Tibial artery (tissue), 4 donors: Measurements from ENCODE around the gene CMTR1.

Source experiments
- DNase-seq, 2 donors: peaks; one replicate each; pipeline ENCODE4 v3.0.0-alpha.2; 2019
- H3K27ac ChIP-seq, 2 donors: fragments of 200-600 bp; sonication (generic) in 1 of 2; 1 replicate in 1 of 2; 2 replicates in 1 of 2; pipeline ENCODE4 v1.5.1; 2018 to 2019; ENCODE audit warnings: mild to moderate bottlenecking in 1 of 2
- H3K27me3 ChIP-seq, 2 donors: fragments of 200-600 bp; sonication (generic) in 1 of 2; one replicate each; pipeline versions ENCODE4 v1.5.1 to v1.6.0; 2016 to 2019
- H3K36me3 ChIP-seq, 3 donors: fragments of 200-600 bp; sonication (generic) in 2 of 3; one replicate each; pipeline ENCODE4 v1.5.1; 2016 to 2019; ENCODE audit warnings: mild to moderate bottlenecking in 2 of 3
- H3K4me1 ChIP-seq, 4 donors: fragments of 200-600 bp; sonication (generic) in 2 of 4; 1 replicate in 3 of 4; 2 replicates in 1 of 4; pipeline ENCODE4 v1.5.1; 2016 to 2019
- H3K4me3 ChIP-seq, 2 donors: fragments of 200-600 bp; sonication (generic) in 1 of 2; 1 replicate in 1 of 2; 2 replicates in 1 of 2; pipeline ENCODE4 v1.5.1; 2018 to 2019; ENCODE audit warnings: mild to moderate bottlenecking in 2 of 2
- H3K9me3 ChIP-seq, 3 donors: fragments of 200-600 bp; sonication (generic) in 1 of 3; one replicate each; pipeline ENCODE4 v1.5.1; 2016 to 2019
- intact Hi-C: fragments of 100-400 bp; cut with DNase I; formaldehyde crosslinking; loops from one replicate; pipeline ENCODE4 v1.15.0; 2023; ENCODE audit warnings: low total_unique reads
- TF ChIP-seq, protein P1 (sequence below), 2 experiments: fragments of 200-600 bp in 1 of 2; fragments of 450-650 bp in 1 of 2; IDR thresholded peaks; one replicate each; pipeline ENCODE4 v1.5.1; 2017 to 2019; ENCODE audit warnings: antibody characterized with exemption in 2 of 2, mild to moderate bottlenecking in 1 of 2, moderate library complexity in 1 of 2

The CMTR1 gene

GRCh38 chr6:37432916-37433656, at the start of gene CMTR1:
Gene CMTR1, plus strand, starts transcription at chr6:37433221. Its CDS starts 2,409 bp downstream, at chr6:37435630.
- Histone ChIP-seq H3K4me1 (peaks cover 0 to 18% (median 14%) of the 10 kb centered on the region in 4 donors), H3K27ac (peak within 1 kb of the TSS; percentile 92 to 96), H3K4me3 (peak within 1 kb of the TSS; percentile 96 to 97), H3K9me3 (no peaks in the 10 kb centered on the region), H3K27me3 (no peaks in the 10 kb centered on the region), H3K36me3 (peaks cover 15 to 28% (median 22%) of the 10 kb centered on the region in 3 donors)
- DNase-seq = peak; percentile 91 to 95
- TF ChIP-seq, protein P1, sequence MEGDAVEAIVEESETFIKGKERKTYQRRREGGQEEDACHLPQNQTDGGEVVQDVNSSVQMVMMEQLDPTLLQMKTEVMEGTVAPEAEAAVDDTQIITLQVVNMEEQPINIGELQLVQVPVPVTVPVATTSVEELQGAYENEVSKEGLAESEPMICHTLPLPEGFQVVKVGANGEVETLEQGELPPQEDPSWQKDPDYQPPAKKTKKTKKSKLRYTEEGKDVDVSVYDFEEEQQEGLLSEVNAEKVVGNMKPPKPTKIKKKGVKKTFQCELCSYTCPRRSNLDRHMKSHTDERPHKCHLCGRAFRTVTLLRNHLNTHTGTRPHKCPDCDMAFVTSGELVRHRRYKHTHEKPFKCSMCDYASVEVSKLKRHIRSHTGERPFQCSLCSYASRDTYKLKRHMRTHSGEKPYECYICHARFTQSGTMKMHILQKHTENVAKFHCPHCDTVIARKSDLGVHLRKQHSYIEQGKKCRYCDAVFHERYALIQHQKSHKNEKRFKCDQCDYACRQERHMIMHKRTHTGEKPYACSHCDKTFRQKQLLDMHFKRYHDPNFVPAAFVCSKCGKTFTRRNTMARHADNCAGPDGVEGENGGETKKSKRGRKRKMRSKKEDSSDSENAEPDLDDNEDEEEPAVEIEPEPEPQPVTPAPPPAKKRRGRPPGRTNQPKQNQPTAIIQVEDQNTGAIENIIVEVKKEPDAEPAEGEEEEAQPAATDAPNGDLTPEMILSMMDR (IDR thresholded peaks at IDR 0.05) = no peak
- intact Hi-C loops = no loop called here

- Histone ChIP-seq H3K9me3 (no peaks in the 10 kb centered on the region), H3K36me3 (peaks cover 24 to 82% (median 50%) of the 10 kb centered on the region in 3 donors), H3K4me3 (no peak overlapping the region), H3K4me1 (no peaks in the 10 kb centered on the region), H3K27me3 (no peaks in the 10 kb centered on the region), H3K27ac (no peak overlapping the region)
- TF ChIP-seq, protein P1 (IDR thresholded peaks at IDR 0.05) = no peak
- DNase-seq = no peak
- intact Hi-C loops = no loop called here
Observed at GRCh38 chr6:37388578-37388977, 44.4 kb upstream of the CMTR1 start.

- no peak for DNase-seq
Observed at GRCh38 chr6:37389857-37390256, 43.2 kb upstream of the CMTR1 start.

DNA sequence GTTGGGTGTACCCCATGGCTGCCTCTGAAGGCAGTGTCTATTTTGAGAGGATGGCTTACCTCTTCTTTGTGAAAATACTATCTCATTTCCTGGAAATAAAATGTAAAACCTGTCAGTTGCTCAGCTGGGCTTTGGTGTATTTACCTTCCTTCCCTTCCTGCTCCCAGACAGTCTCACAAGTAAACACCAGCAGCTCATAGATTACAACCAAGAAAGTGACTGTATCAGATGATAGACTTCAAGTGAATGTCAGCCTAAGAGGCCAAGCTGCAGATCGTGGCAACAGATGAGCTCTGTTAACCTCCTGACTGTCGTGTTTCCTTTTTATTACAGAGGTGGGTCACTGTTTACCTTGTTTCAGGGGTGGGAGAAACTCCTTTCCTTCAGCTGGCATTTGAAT, 41.9 kb upstream of the CMTR1 start:
- H3K27ac ChIP-seq = no peak overlapping the region
- H3K4me3 ChIP-seq = no peak overlapping the region

More at GRCh38 chr6:37389857-37390256, 43.2 kb upstream of the CMTR1 start:
- Histone ChIP-seq H3K27me3 (no peaks in the 10 kb centered on the region), H3K36me3 (peaks cover 24 to 86% (median 44%) of the 10 kb centered on the region in 3 donors), H3K9me3 (no peaks in the 10 kb centered on the region), H3K4me3 (no peak overlapping the region), H3K27ac (no peak overlapping the region), H3K4me1 (no peaks in the 10 kb centered on the region)
- intact Hi-C loops = loop anchor here (5.0 kb wide), 1 partner anchor 458 kb away; no protein-coding TSS in a partner anchor
- TF ChIP-seq, protein P1 (IDR thresholded peaks at IDR 0.05) = no peak

DNA sequence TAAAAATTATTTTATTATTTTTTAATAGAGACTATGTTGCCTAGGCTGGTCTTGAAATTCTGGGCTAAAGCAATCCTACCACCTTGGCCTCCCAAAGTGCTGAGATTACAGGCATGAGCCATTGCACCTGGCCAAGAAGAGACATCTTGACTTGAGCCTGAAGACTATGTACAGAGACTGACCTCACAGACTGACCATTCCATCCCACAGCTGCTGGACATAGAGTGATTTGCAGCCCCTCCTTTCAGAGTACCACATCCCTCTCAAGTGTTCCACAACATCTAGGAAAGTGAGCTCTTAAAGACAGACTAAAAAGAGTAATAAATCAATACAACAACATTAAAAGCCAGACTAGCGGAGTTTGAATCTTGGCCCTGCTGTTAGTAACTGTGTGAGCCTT, 40.2 kb upstream of the CMTR1 start:
- intact Hi-C loops = loop anchor here (5.0 kb wide), 1 partner anchor 461 kb away; no protein-coding TSS in a partner anchor
- TF ChIP-seq, protein P1 (IDR thresholded peaks at IDR 0.05) = no peak
- H3K4me1 ChIP-seq = no peaks in the 10 kb centered on the region
- no peak overlapping the region for H3K27ac ChIP-seq
- H3K9me3 ChIP-seq = no peaks in the 10 kb centered on the region
- no peak for DNase-seq
- H3K27me3 ChIP-seq = no peaks in the 10 kb centered on the region
- H3K36me3 ChIP-seq = peaks cover 24 to 77% (median 36%) of the 10 kb centered on the region in 3 donors
- no peak overlapping the region for H3K4me3 ChIP-seq

More for the DNA sequence above, 41.9 kb upstream of the CMTR1 start:
- Histone ChIP-seq H3K4me1 (no peaks in the 10 kb centered on the region), H3K36me3 (peaks cover 24 to 89% (median 44%) of the 10 kb centered on the region in 3 donors), H3K9me3 (no peaks in the 10 kb centered on the region), H3K27me3 (no peaks in the 10 kb centered on the region)
- DNase-seq = no peak
- TF ChIP-seq, protein P1 (IDR thresholded peaks at IDR 0.05) = no peak
- intact Hi-C loops = loop anchor here (5.0 kb wide), 1 partner anchor 459 kb away; no protein-coding TSS in a partner anchor
